Naive thymus-derived CD8-positive, alpha-beta T cell (primary cell): ENCODE measurements around the gene JAKMIP3. TPM values are rescaled to one million over a fixed set of nuclear protein-coding genes. Genes with fewer than 3 reads are reported as not detected.

Experiments
- ATAC-seq, 2 donors: fragments of 150-1000 bp; cut with Tn5 transposase in 1 of 2; sonication (Bioruptor Pico), chemical (Tn5 transposase) in 1 of 2; 1 replicate in 1 of 2; 2 replicates in 1 of 2; pipeline ENCODE4 v1.10.0; 2021; ENCODE audit warnings: mild to moderate bottlenecking in 2 of 2, moderate library complexity in 2 of 2
- POLR2A ChIA-PET: fragments of 350-600 bp; sonication (Branson Sonifier 250); formaldehyde crosslinking; loops from one replicate; lab custom pipeline; 2021; ENCODE audit warnings: antibody characterized with exemption; lab: Charles Lee
- DNase-seq, 10 donors: peaks; one replicate each; pipeline versions ENCODE4 v3.0.0 to v3.0.0-alpha.2; 2020 to 2022
- H3K27ac Mint-ChIP-seq, 10 donors: one replicate each; pipeline ENCODE4 v1.8.0; 2020 to 2022; ENCODE audit warnings: mild to moderate bottlenecking in 10 of 10, mixed read lengths in 10 of 10, moderate library complexity in 4 of 10, inconsistent platforms in 1 of 10
- H3K27me3 Mint-ChIP-seq, 5 donors: one replicate each; pipeline ENCODE4 v1.8.0; 2021 to 2022; ENCODE audit warnings: mixed read lengths in 5 of 5
- H3K36me3 Mint-ChIP-seq, 3 donors: one replicate each; pipeline ENCODE4 v1.8.0; 2020 to 2022; ENCODE audit warnings: mixed read lengths in 3 of 3, mild to moderate bottlenecking in 2 of 3, inconsistent platforms in 1 of 3
- H3K4me1 Mint-ChIP-seq, 4 donors: one replicate each; pipeline ENCODE4 v1.8.0; 2021 to 2022; ENCODE audit warnings: mixed read lengths in 4 of 4
- H3K4me3 Mint-ChIP-seq, 10 donors: one replicate each; pipeline ENCODE4 v1.8.0; 2020 to 2022; ENCODE audit warnings: mild to moderate bottlenecking in 10 of 10, mixed read lengths in 10 of 10, moderate library complexity in 6 of 10, inconsistent platforms in 1 of 10
- H3K9me3 Mint-ChIP-seq, 9 donors: one replicate each; pipeline ENCODE4 v1.8.0; 2020 to 2022; ENCODE audit warnings: mixed read lengths in 9 of 9, mild to moderate bottlenecking in 3 of 9, inconsistent platforms in 1 of 9, moderate library complexity in 1 of 9
- polyA plus RNA-seq, 3 donors: library from polyadenylated mRNA; unstranded; fragments of 300-500 nt; fragmentation: Illumina TruSeq; gene quantifications; one replicate each; pipeline ENCODE4 v1.2.3, GENCODE V29; 2021
- total RNA-seq, 8 experiments: library from RNA in 2 of 8; stranded (reverse) in 2 of 8; gene quantifications; one replicate each; pipeline ENCODE4 v1.2.3 and lab custom pipeline; 2021 to 2026

JAKMIP3 gene
- total and polyA plus RNA-seq, 5 experiments from 2014 or later = 0.07 to 0.16 (median 0.16) TPM; not detected in 2

GRCh38 chr10:132033632-132034031 is 32.1 kb upstream of the JAKMIP3 start:
- Mint-ChIP-seq H3K27ac (no peak overlapping the region), H3K27me3 (peaks cover 34 to 85% (median 50%) of the 10 kb centered on the region in 5 donors), H3K4me3 (no peak overlapping the region), H3K4me1 (peaks cover 0 to 14% (median 8%) of the 10 kb centered on the region in 4 donors), H3K9me3 (no peaks in the 10 kb centered on the region), H3K36me3 (no peaks in the 10 kb centered on the region)
- POLR2A ChIA-PET = no interaction called here
- DNase-seq (no peak), ATAC-seq (no peak)

- POLR2A ChIA-PET = no interaction called here
- peaks cover 30 to 84% (median 50%) of the 10 kb centered on the region in 5 donors for H3K27me3 Mint-ChIP-seq
- ATAC-seq (no peak), DNase-seq (no peak)
- H3K4me3 Mint-ChIP-seq = peak overlapping the region; percentile 3 to 61 (median 40)
- no peaks in the 10 kb centered on the region for H3K36me3 Mint-ChIP-seq
- peaks cover 0 to 14% (median 8%) of the 10 kb centered on the region in 4 donors for H3K4me1 Mint-ChIP-seq
- no peaks in the 10 kb centered on the region for H3K9me3 Mint-ChIP-seq
- H3K27ac Mint-ChIP-seq = no peak overlapping the region
These were observed 30.3 kb upstream of the JAKMIP3 start for GRCh38 chr10:132035476-132035875.

GRCh38 chr10:132036153-132036886 is 29.4 kb upstream of the JAKMIP3 start:
- POLR2A ChIA-PET = no interaction called here
- peaks cover 0 to 14% (median 8%) of the 10 kb centered on the region in 4 donors for H3K4me1 Mint-ChIP-seq
- H3K27me3 Mint-ChIP-seq = peaks cover 30 to 85% (median 47%) of the 10 kb centered on the region in 5 donors
- ATAC-seq (no peak), DNase-seq (no peak)
- H3K9me3 Mint-ChIP-seq = no peaks in the 10 kb centered on the region
- H3K36me3 Mint-ChIP-seq = no peaks in the 10 kb centered on the region
- H3K27ac Mint-ChIP-seq = no peak overlapping the region
- H3K4me3 Mint-ChIP-seq = peak overlapping the region in 4 of 10 donors; percentile 31 to 57 (median 40)

GRCh38 chr10:132036887-132037675 is 28.7 kb upstream of the JAKMIP3 start:
- Mint-ChIP-seq H3K27ac (no peak overlapping the region), H3K4me1 (peaks cover 0 to 14% (median 8%) of the 10 kb centered on the region in 4 donors), H3K36me3 (no peaks in the 10 kb centered on the region), H3K9me3 (no peaks in the 10 kb centered on the region), H3K27me3 (peaks cover 28 to 85% (median 44%) of the 10 kb centered on the region in 5 donors), H3K4me3 (peak overlapping the region in 9 of 10 donors; percentile 29 to 72 (median 55))
- ATAC-seq (peak in 1 of 2 donors; percentile 57), DNase-seq (no peak)
- POLR2A ChIA-PET = no interaction called here

GRCh38 chr10:132037676-132037975 is 28.1 kb upstream of the JAKMIP3 start:
- POLR2A ChIA-PET = no interaction called here
- peaks cover 0 to 14% (median 8%) of the 10 kb centered on the region in 4 donors for H3K4me1 Mint-ChIP-seq
- H3K4me3 Mint-ChIP-seq = peak overlapping the region in 4 of 10 donors; percentile 6 to 72 (median 38)

GRCh38 chr10:132039371-132039770 is 26.4 kb upstream of the JAKMIP3 start:
- peak in 1 of 10 donors; percentile 60 for DNase-seq
- Mint-ChIP-seq H3K27ac (peak overlapping the region in 1 of 10 donors; percentile 83), H3K9me3 (no peaks in the 10 kb centered on the region), H3K4me3 (no peak overlapping the region), H3K27me3 (peaks cover 26 to 83% (median 47%) of the 10 kb centered on the region in 5 donors), H3K4me1 (peaks cover 2 to 14% (median 8%) of the 10 kb centered on the region in 4 donors), H3K36me3 (no peaks in the 10 kb centered on the region)
- POLR2A ChIA-PET = no interaction called here
- ATAC-seq = no peak

More at GRCh38 chr10:132037676-132037975, 28.1 kb upstream of the JAKMIP3 start:
- Mint-ChIP-seq H3K9me3 (no peaks in the 10 kb centered on the region), H3K36me3 (no peaks in the 10 kb centered on the region), H3K27ac (no peak overlapping the region), H3K27me3 (peaks cover 29 to 88% (median 49%) of the 10 kb centered on the region in 5 donors)
- no peak for ATAC-seq
- DNase-seq = no peak

- POLR2A ChIA-PET = no interaction called here
- peak overlapping the region in 1 of 10 donors; percentile 83 for H3K27ac Mint-ChIP-seq
- no peak overlapping the region for H3K4me3 Mint-ChIP-seq
- peaks cover 2 to 11% (median 8%) of the 10 kb centered on the region in 4 donors for H3K4me1 Mint-ChIP-seq
- DNase-seq (peak in 1 of 10 donors; percentile 50), ATAC-seq (no peak)
- H3K27me3 Mint-ChIP-seq = peaks cover 24 to 83% (median 45%) of the 10 kb centered on the region in 5 donors
- H3K36me3 Mint-ChIP-seq = no peaks in the 10 kb centered on the region
- H3K9me3 Mint-ChIP-seq = no peaks in the 10 kb centered on the region
These were observed 25.7 kb upstream of the JAKMIP3 start for GRCh38 chr10:132040046-132040445.

GRCh38 chr10:132041340-132041739 is 24.4 kb upstream of the JAKMIP3 start:
- Mint-ChIP-seq H3K4me1 (peaks cover 2 to 7% (median 5%) of the 10 kb centered on the region in 4 donors), H3K27me3 (peaks cover 23 to 78% (median 42%) of the 10 kb centered on the region in 5 donors), H3K36me3 (no peaks in the 10 kb centered on the region), H3K9me3 (no peaks in the 10 kb centered on the region), H3K4me3 (no peak overlapping the region), H3K27ac (peak overlapping the region in 1 of 10 donors; percentile 18)
- POLR2A ChIA-PET = no interaction called here
- peak in 1 of 10 donors; percentile 47 for DNase-seq
- no peak for ATAC-seq

- H3K9me3 Mint-ChIP-seq = peaks cover 0 to 2% (median 0%) of the 10 kb centered on the region in 9 donors
- DNase-seq = peak in 1 of 10 donors; percentile 32
- peaks cover 17 to 70% (median 31%) of the 10 kb centered on the region in 5 donors for H3K27me3 Mint-ChIP-seq
- H3K4me3 Mint-ChIP-seq = no peak overlapping the region
- no peak overlapping the region for H3K27ac Mint-ChIP-seq
- peaks cover 0 to 2% (median 0%) of the 10 kb centered on the region in 4 donors for H3K4me1 Mint-ChIP-seq
- POLR2A ChIA-PET = no interaction called here
- H3K36me3 Mint-ChIP-seq = no peaks in the 10 kb centered on the region
- no peak for ATAC-seq
These were observed 21.7 kb upstream of the JAKMIP3 start for GRCh38 chr10:132043861-132044695.

- POLR2A ChIA-PET = no interaction called here
- no peak for ATAC-seq
- H3K27me3 Mint-ChIP-seq = peaks cover 19 to 70% (median 32%) of the 10 kb centered on the region in 5 donors
- no peak overlapping the region for H3K27ac Mint-ChIP-seq
- peaks cover 0 to 2% (median 0%) of the 10 kb centered on the region in 9 donors for H3K9me3 Mint-ChIP-seq
- H3K4me3 Mint-ChIP-seq = no peak overlapping the region
- peak in 1 of 10 donors; percentile 40 for DNase-seq
- H3K4me1 Mint-ChIP-seq = peaks cover 0 to 2% (median 0%) of the 10 kb centered on the region in 4 donors
- no peaks in the 10 kb centered on the region for H3K36me3 Mint-ChIP-seq
These were observed 20.9 kb upstream of the JAKMIP3 start for GRCh38 chr10:132044803-132045202.

- Mint-ChIP-seq H3K36me3 (no peaks in the 10 kb centered on the region), H3K9me3 (peaks cover 0 to 4% (median 0%) of the 10 kb centered on the region in 9 donors), H3K27me3 (peaks cover 19 to 70% (median 36%) of the 10 kb centered on the region in 5 donors), H3K27ac (no peak overlapping the region), H3K4me1 (peaks cover 0 to 2% (median 0%) of the 10 kb centered on the region in 4 donors), H3K4me3 (no peak overlapping the region)
- POLR2A ChIA-PET = no interaction called here
- DNase-seq = peak in 1 of 10 donors; percentile 45
- ATAC-seq = no peak
These were observed 20.4 kb upstream of the JAKMIP3 start for GRCh38 chr10:132045324-132045723.
